K562 (cell line): ENCODE data around the gene TUT4. TPM values are rescaled to one million over a fixed set of nuclear protein-coding genes. Genes with fewer than 3 reads are reported as not detected.

Experiments
- ATAC-seq: fragments of 200-7000 bp; cut with Tn5 transposase; 3 replicates; pipeline ENCODE4 v1.9.1; 2020; ENCODE audit warnings: moderate library complexity
- BruUV-seq: library from RNA; stranded (reverse); fragments of 400-500 nt; replicated peaks from 2 replicates; lab custom pipeline; 2021; lab: Mats Ljungman, UMichigan
- CTCF ChIA-PET: fragments of 300-600 bp; formaldehyde crosslinking; extraction: SDS; loops from one replicate; lab custom pipeline; 2021; ENCODE audit warnings: low intra/inter-chr PET ratio; lab: Yijun Ruan, JAX
- POLR2A ChIA-PET: fragments of 300-600, 350-650 bp; sonication (Branson Sonifier 250); formaldehyde crosslinking; extraction: SDS; loops from one replicate; lab custom pipeline; 2021; ENCODE audit warnings: antibody characterized with exemption, inconsistent platforms; lab: Yijun Ruan, JAX
- DNase-seq, 4 experiments: peaks; one replicate each; pipeline versions ENCODE4 v3.0.0 to v3.0.0-alpha.2; 2011 to 2018; ENCODE audit warnings: low spot score in 3 of 4, mixed read lengths in 3 of 4; ENCODE audit errors: extremely low read depth in 1 of 4
- FAIRE-seq: peaks from 2 replicates; lab custom pipeline; 2011; peaks lifted over from hg19 to GRCh38; lab: Jason Lieb, UNC
- H2AFZ ChIP-seq: 2 replicates; pipeline ENCODE4 v1.6.0; 2011; ENCODE audit warnings: low read depth, low read length, control low read depth, inconsistent platforms
- H3K27ac ChIP-seq: fragments of 200-600 bp; 3 replicates; pipeline ENCODE4 v1.8.0; 2011; ENCODE audit warnings: low read depth, mild to moderate bottlenecking, control low read depth, inconsistent platforms, low read length, moderate library complexity, mixed read lengths; ENCODE audit errors: extremely low read depth
- H3K27me3 ChIP-seq, 2 experiments: fragments of 300-600 bp in 1 of 2; 2 replicates in 1 of 2; 3 replicates in 1 of 2; pipeline versions ENCODE4 v1.6.0 to v1.8.0; 2011; ENCODE audit warnings: inconsistent platforms in 2 of 2, low read length in 2 of 2, mild to moderate bottlenecking in 1 of 2, mixed read lengths in 1 of 2, moderate library complexity in 1 of 2; ENCODE audit not compliant: control insufficient read depth in 2 of 2, insufficient read depth in 2 of 2
- H3K36me3 ChIP-seq: fragments of 300-600 bp; 3 replicates; pipeline ENCODE4 v1.8.0; 2011; ENCODE audit warnings: mild to moderate bottlenecking, low read length, inconsistent platforms; ENCODE audit not compliant: control insufficient read depth, insufficient read depth
- H3K4me1 ChIP-seq, 2 experiments: fragments of 200-600 bp in 1 of 2; replicated peaks in 1 of 2; 2 replicates in 1 of 2; 3 replicates in 1 of 2; pipeline versions ENCODE4 v1.5.1 to v1.8.0; 2011; ENCODE audit warnings: inconsistent platforms in 2 of 2, low read length in 2 of 2, mild to moderate bottlenecking in 1 of 2, mixed read lengths in 1 of 2, moderate library complexity in 1 of 2; ENCODE audit not compliant: control insufficient read depth in 2 of 2, insufficient read depth in 2 of 2
- H3K4me2 ChIP-seq: 2 replicates; pipeline ENCODE4 v1.6.1; 2011; ENCODE audit warnings: low read length, control low read depth, inconsistent platforms, mixed read lengths; ENCODE audit not compliant: insufficient read depth
- H3K4me3 ChIP-seq: fragments of 200-600 bp; sonication (generic), shearing (Covaris generic); 2 replicates; pipeline ENCODE4 v1.5.1; 2016; ENCODE audit warnings: control low read depth, inconsistent platforms
- H3K79me2 ChIP-seq: fragments of 200-600 bp; 3 replicates; pipeline ENCODE4 v1.8.0; 2011; ENCODE audit warnings: low read length, inconsistent platforms; ENCODE audit not compliant: control insufficient read depth, insufficient read depth
- H3K9ac ChIP-seq, 2 experiments: 2 replicates each; pipeline versions ENCODE4 v1.6.0 to v1.6.1; 2011; ENCODE audit warnings: low read depth in 2 of 2, low read length in 2 of 2, control low read depth in 1 of 2, inconsistent platforms in 1 of 2, mild to moderate bottlenecking in 1 of 2, mixed read lengths in 1 of 2; ENCODE audit not compliant: insufficient read depth in 1 of 2
- H3K9me1 ChIP-seq: one replicate; pipeline ENCODE4 v1.6.0; 2011; ENCODE audit warnings: inconsistent platforms, mild to moderate bottlenecking, low read length, moderate library complexity; ENCODE audit not compliant: control insufficient read depth, insufficient read depth
- H3K9me3 ChIP-seq: replicated peaks from 2 replicates; pipeline ENCODE4 v1.5.1; 2011; ENCODE audit warnings: low read depth, low read length, inconsistent platforms; ENCODE audit not compliant: control insufficient read depth, insufficient read depth
- H4K20me1 ChIP-seq: replicated peaks from 2 replicates; pipeline ENCODE4 v1.6.1; 2011; ENCODE audit warnings: low read length, inconsistent platforms, mixed read lengths; ENCODE audit not compliant: control insufficient read depth, insufficient read depth
- ARID1B ChIP-seq: fragments of 450-650 bp; IDR thresholded peaks from 2 replicates; pipeline ENCODE4 v1.6.1; 2016; ENCODE audit warnings: antibody characterized with exemption, mild to moderate bottlenecking, inconsistent platforms
- CHD2 ChIP-seq: IDR thresholded peaks from 2 replicates; pipeline ENCODE4 v1.6.1; 2011; ENCODE audit warnings: low read depth, low read length
- FOXK2 ChIP-seq, 2 experiments: fragments of 450-650 bp; IDR thresholded peaks in 1 of 2; conservative IDR thresholded peaks in 1 of 2; 2 replicates each; pipeline ENCODE4 v1.6.1; 2016; ENCODE audit warnings: low read depth in 2 of 2, mild to moderate bottlenecking in 1 of 2
- JUND ChIP-seq, 2 experiments: IDR thresholded peaks; 2 replicates in 1 of 2; 3 replicates in 1 of 2; pipeline ENCODE4 v1.6.1; 2011; ENCODE audit warnings: borderline replicate concordance in 2 of 2, low read depth in 2 of 2, low read length in 2 of 2, improper control_type of control experiment in 1 of 2, missing biosample characterization in 1 of 2, missing genetic modification characterization in 1 of 2, missing genetic modification reagents in 1 of 2
- NCOR1 ChIP-seq: fragments of 450-650 bp; IDR thresholded peaks from 2 replicates; pipeline ENCODE4 v1.6.1; 2016; ENCODE audit warnings: mild to moderate bottlenecking, moderate library complexity
- NR2C2 ChIP-seq, 2 experiments: fragments of 200-800 bp in 1 of 2; sonication (Bioruptor generic) in 1 of 2; sonication (generic) in 1 of 2; formaldehyde crosslinking in 1 of 2; IDR thresholded peaks; 2 replicates each; pipeline versions ENCODE4 v1.6.1 to v1.8.0; 2016 to 2022; ENCODE audit warnings: mild to moderate bottlenecking in 1 of 2, missing compliant biosample characterization in 1 of 2, missing genetic modification characterization in 1 of 2, missing genetic modification reagents in 1 of 2
- RCOR1 ChIP-seq, 2 experiments: IDR thresholded peaks; 2 replicates each; pipeline ENCODE4 v1.6.1; 2012; ENCODE audit warnings: low read depth in 2 of 2, low read length in 2 of 2, borderline replicate concordance in 1 of 2, improper control_type of control experiment in 1 of 2
- SOX6 ChIP-seq: fragments of 450-650 bp; IDR thresholded peaks from 2 replicates; pipeline ENCODE4 v1.6.1; 2014; ENCODE audit warnings: mild to moderate bottlenecking
- SPI1 ChIP-seq: IDR thresholded peaks from 2 replicates; pipeline ENCODE4 v1.6.1; 2011; ENCODE audit warnings: low read depth, low read length, control low read depth, borderline replicate concordance
- SREBF2 ChIP-seq: sonication (generic); formaldehyde crosslinking; IDR thresholded peaks from 2 replicates; pipeline ENCODE4 v1.4.0; 2020; ENCODE audit warnings: mild to moderate bottlenecking, missing genetic modification reagents
- TAF1 ChIP-seq: IDR thresholded peaks from 2 replicates; pipeline ENCODE4 v1.6.1; 2011; ENCODE audit warnings: mild to moderate bottlenecking, low read length, moderate library complexity; ENCODE audit not compliant: insufficient read depth, control insufficient read depth, severe bottlenecking; ENCODE audit errors: extremely low read depth
- TRIM24 ChIP-seq, 2 experiments: fragments of 450-650 bp; IDR thresholded peaks; 2 replicates each; pipeline ENCODE4 v1.6.1; 2016
- ZEB2 ChIP-seq: fragments of 450-650 bp; IDR thresholded peaks from 2 replicates; pipeline ENCODE4 v1.6.1; 2016
- ZNF24 ChIP-seq: fragments of 450-650 bp; IDR thresholded peaks from 2 replicates; pipeline ENCODE4 v1.6.1; 2016
- ZNF274 ChIP-seq: IDR thresholded peaks from 2 replicates; pipeline ENCODE4 v1.6.1; 2011; ENCODE audit warnings: low read depth, mild to moderate bottlenecking, low read length, moderate library complexity, borderline replicate concordance
- ZNF436 ChIP-seq: fragments of 250-450, 450-650 bp; sonication (Bioruptor Pico); formaldehyde crosslinking; IDR thresholded peaks from 2 replicates; pipeline ENCODE4 v1.7.0; 2020; ENCODE audit warnings: mild to moderate bottlenecking
- ZNF639 ChIP-seq, 2 experiments: fragments of 200-800 bp in 1 of 2; sonication (Bioruptor generic) in 1 of 2; sonication (generic) in 1 of 2; formaldehyde crosslinking in 1 of 2; IDR thresholded peaks in 1 of 2; conservative IDR thresholded peaks in 1 of 2; 2 replicates each; pipeline versions ENCODE4 v1.5.0 to v1.6.1; 2016 to 2020; ENCODE audit warnings: missing compliant biosample characterization in 1 of 2, missing genetic modification characterization in 1 of 2, missing genetic modification reagents in 1 of 2
- WGBS: fragments of 100-300 bp; shearing (Covaris generic); methylation state at CpG from one replicate; pipeline ENCODE4 v1.1.6; 2016; ENCODE audit warnings: low coverage, mixed read lengths; ENCODE audit not compliant: insufficient coverage; ENCODE audit errors: missing lambda C conversion rate; 5-methylcytosine and 5-hydroxymethylcytosine counted together
- in situ Hi-C: fragments of 300-500 bp; cut with MboI; formaldehyde crosslinking; loops from 4 replicates; pipeline ENCODE4 v1.15.0; 2018; ENCODE audit warnings: inconsistent platforms, mixed read lengths
- intact Hi-C: fragments of 100-400 bp; cut with micrococcal nuclease; formaldehyde crosslinking; loops from 2 replicates; pipeline ENCODE4 v1.14.2; 2022
- polyA plus RNA-seq, 8 experiments: library from polyadenylated mRNA; depleted of rRNA in 4 of 8; stranded (reverse) in 5 of 8; unstranded in 3 of 8; fragments of >200 nt; fragmentation: Nextera tagmentation in 2 of 8; fragmentation: Illumina TruSeq in 1 of 8; extraction: Ambion mirVana in 2 of 8; extraction: Trizol in 1 of 8; gene quantifications; 2 replicates each; pipeline versions ENCODE4 v1.2.1 to v1.2.3, GENCODE V29; 2011 to 2014; ENCODE audit warnings: inconsistent platforms in 1 of 8, missing spikeins in 1 of 8
- total RNA-seq, 7 experiments: library from RNA; depleted of rRNA in 6 of 7; stranded (reverse); fragments of >200 nt in 6 of 7; fragmentation: Illumina TruSeq in 2 of 7; extraction: Trizol in 2 of 7; gene quantifications; 2 replicates each; pipeline versions ENCODE4 v1.2.1 to v1.2.3, GENCODE V29; 2011 to 2021; ENCODE audit warnings: low replicate concordance in 1 of 7
- TF ChIP-seq, protein P1 (sequence below): fragments of 450-650 bp; IDR thresholded peaks from 2 replicates; pipeline ENCODE4 v1.6.1; 2014; ENCODE audit warnings: low read depth, mild to moderate bottlenecking, moderate library complexity, borderline replicate concordance

Gene TUT4
- total and polyA plus RNA-seq, 9 of the 15 experiments (the other 6 are each of a cell fraction or from before 2014, with no cell fraction given): 15.8 to 53.5 (median 36.7) TPM

DNA sequence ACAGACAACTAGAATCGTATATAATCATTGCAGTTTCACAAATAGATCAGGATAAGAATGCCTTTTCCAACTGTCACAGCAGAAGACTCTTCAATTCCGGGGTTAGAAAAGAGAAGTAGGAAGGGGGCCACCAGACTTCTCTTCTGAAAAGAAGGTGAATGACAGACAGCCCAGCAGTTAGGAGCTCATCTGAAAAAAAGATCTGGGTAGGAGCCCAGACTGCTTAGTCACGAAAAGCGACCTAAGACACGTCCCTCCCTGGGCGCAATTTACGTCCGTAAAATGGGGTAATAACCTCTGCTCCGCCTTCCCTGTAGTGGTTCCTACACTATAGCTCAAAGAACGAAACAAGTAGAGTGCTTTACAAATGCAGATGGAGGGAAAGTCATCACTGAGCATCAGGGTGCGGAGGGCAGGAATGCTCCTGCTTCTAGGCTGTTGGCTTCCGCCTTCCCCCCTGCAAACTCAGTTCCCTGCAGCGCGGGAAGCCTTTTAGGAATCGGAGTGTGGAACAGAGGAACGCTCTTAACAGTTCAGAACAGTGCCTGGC, 149.3 kb downstream of the TUT4 start:
- in situ Hi-C loops: loop anchor here (10.0 kb wide), 1 partner anchor 281 kb away; no protein-coding TSS in a partner anchor
- Histone ChIP-seq H3K9me3 (no peaks in the 10 kb centered on the region), H3K9ac (peak overlapping the region; percentile 98 to 99)
- TF ChIP-seq SOX6 (peak; percentile 36; the same call in 1 of the 2 replicates), ZEB2 (0 out of 2 replicates have a peak, but pooled peaks have one; percentile 14), ARID1B (0 out of 2 replicates have a peak, but pooled peaks have one; percentile 13), ZNF639 (CRISPR knock-in tag; conservative IDR thresholded peaks at IDR 0.05 in 1 of 2, IDR thresholded peaks at IDR 0.05 in 1 of 2) (no peak), ZNF24 (peak; percentile 91), NR2C2 (CRISPR knock-in tag; IDR thresholded peaks at IDR 0.05) (peak; percentile 51; the same call in 1 of the 2 replicates), NR2C2 (tag; IDR thresholded peaks at IDR 0.05) (no peak; the same call in 1 of the 2 replicates), TAF1 (peak; percentile 68), FOXK2 (conservative IDR thresholded peaks at IDR 0.05 in 1 of 2, IDR thresholded peaks at IDR 0.05 in 1 of 2; ENCODE audit: low read depth in 2 of 2) (peak in 1 of 2 experiments; percentile 57; a peak in 2 of 4 replicates), ZNF274 (no peak), SREBF2 (CRISPR knock-in tag) (0 out of 2 replicates have a peak, but pooled peaks have one; percentile 14), JUND (IDR thresholded peaks at IDR 0.05; ENCODE audit: borderline replicate concordance, low read depth, low read length) (peak; percentile 53), JUND (tag; IDR thresholded peaks at IDR 0.05; ENCODE audit: borderline replicate concordance, low read depth, low read length) (no peak; the same call in 2 of the 3 replicates), NCOR1 (peak; percentile 25; the same call in 1 of the 2 replicates), RCOR1 (IDR thresholded peaks at IDR 0.05; ENCODE audit: borderline replicate concordance in 1 of 2, low read depth in 2 of 2, low read length in 2 of 2) (peak in 1 of 2 experiments; percentile 80; a peak in 2 of 4 replicates), ZNF436 (CRISPR knock-in tag) (no peak), CHD2 (no peak), TRIM24 (IDR thresholded peaks at IDR 0.05) (0 out of 4 replicates have a peak, but pooled peaks of 1 of the 2 experiments have one; percentile 7), SPI1 (peak; percentile 48; the same call in 1 of the 2 replicates)
- TF ChIP-seq, protein P1, sequence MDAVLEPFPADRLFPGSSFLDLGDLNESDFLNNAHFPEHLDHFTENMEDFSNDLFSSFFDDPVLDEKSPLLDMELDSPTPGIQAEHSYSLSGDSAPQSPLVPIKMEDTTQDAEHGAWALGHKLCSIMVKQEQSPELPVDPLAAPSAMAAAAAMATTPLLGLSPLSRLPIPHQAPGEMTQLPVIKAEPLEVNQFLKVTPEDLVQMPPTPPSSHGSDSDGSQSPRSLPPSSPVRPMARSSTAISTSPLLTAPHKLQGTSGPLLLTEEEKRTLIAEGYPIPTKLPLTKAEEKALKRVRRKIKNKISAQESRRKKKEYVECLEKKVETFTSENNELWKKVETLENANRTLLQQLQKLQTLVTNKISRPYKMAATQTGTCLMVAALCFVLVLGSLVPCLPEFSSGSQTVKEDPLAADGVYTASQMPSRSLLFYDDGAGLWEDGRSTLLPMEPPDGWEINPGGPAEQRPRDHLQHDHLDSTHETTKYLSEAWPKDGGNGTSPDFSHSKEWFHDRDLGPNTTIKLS: peak; percentile 86

More for the DNA sequence above, 149.3 kb downstream of the TUT4 start:
- WGBS: under 1% methylated on average over 16 of the region's 16 CpGs
- CTCF ChIA-PET: no interaction called here
- Histone ChIP-seq H3K79me2 (peaks cover 90% of the 10 kb centered on the region), H2AFZ (peak overlapping the region; percentile 97), H4K20me1 (peaks cover 11% of the 10 kb centered on the region; the same call in 1 of the 2 replicates), H3K4me1 (peaks cover 12 to 27% of the 10 kb centered on the region in 2 experiments; a peak in 4 of 5 replicates), H3K4me3 (peak overlapping the region; percentile 80), H3K36me3 (peaks cover 73% of the 10 kb centered on the region), H3K27me3 (no peaks in the 10 kb centered on the region), H3K4me2 (peak overlapping the region; percentile 98), H3K9me1 (peaks cover 3% of the 10 kb centered on the region), H3K27ac (peak overlapping the region; percentile 98)
- DNase-seq: peak; percentile 72 to 91 (median 82)
- intact Hi-C loops: loop anchor here (2.0 to 5.0 kb wide), 4 partner anchors 149 to 279 kb away; partner anchors contain the start of gene TUT4
- peak; percentile 85 for FAIRE-seq
- BruUV-seq: TSS peak; percentile 56
- POLR2A ChIA-PET: interaction anchor here (0.6 to 6.6 kb wide), 28 partner anchors 9 to 1882 kb away, joined by 3 to 58 read pairs (median 4); partner anchors contain the start of genes CC2D1B, COA7 and ZYG11B
- ATAC-seq: peak; percentile 81
